C4-2B (cell line): ENCODE measurements around the gene NELL1.

ENCODE experiments used
- CTCF ChIP-seq: fragments of 450-650 bp; conservative IDR thresholded peaks from 2 replicates; pipeline ENCODE4 v1.5.1; 2017; ENCODE audit warnings: mild to moderate bottlenecking
- ZFX ChIP-seq: fragments of 450-650 bp; IDR thresholded peaks from 2 replicates; pipeline ENCODE4 v1.6.1; 2017

- TF ChIP-seq CTCF (no peak), ZFX (no peak)
Measured at GRCh38 chr11:21390430-21390829, 721.0 kb downstream of the NELL1 start.
